ENCODE measurements around the gene TMEM150B. TPM values are rescaled to one million over a fixed set of nuclear protein-coding genes. Genes with fewer than 3 reads are reported as not detected.
A peak's percentile ranks its signal among the peaks of the same experiment; 100 is the strongest.

TMEM150B gene
- total and polyA plus RNA-seq, 2 of the 13 experiments (the other 11 are each of a cell fraction or from before 2014, with no cell fraction given): 1.3 to 1.8 TPM

GRCh38 chr19:55353803-55354697, 28.9 kb upstream of the TMEM150B start (continued):
- TF ChIP-seq ZKSCAN5 (CRISPR knock-in tag; IDR thresholded peaks at IDR 0.05): no peak
- no peak for TF ChIP-seq CBX1 (IDR thresholded peaks at IDR 0.05; ENCODE audit: low read depth)
- no peak for TF ChIP-seq ZNF512 (CRISPR knock-in tag; IDR thresholded peaks at IDR 0.05)
- TF ChIP-seq TFAP4 (IDR thresholded peaks at IDR 0.05; ENCODE audit: borderline replicate concordance, low read depth): 0 out of 2 replicates have a peak, but pooled peaks have one; percentile 21
- TF ChIP-seq SRY (CRISPR knock-in tag; IDR thresholded peaks at IDR 0.05): no peak
- no peak for TF ChIP-seq ZNF549 (CRISPR knock-in tag; IDR thresholded peaks at IDR 0.05)
- no peak for TF ChIP-seq REST (IDR thresholded peaks at IDR 0.05; ENCODE audit: borderline replicate concordance in 1 of 2, low read depth in 1 of 2, low read length in 2 of 2)
- no peak for TF ChIP-seq ZNF430 (CRISPR knock-in tag; IDR thresholded peaks at IDR 0.05)
- TF ChIP-seq GABPB1 (CRISPR knock-in tag; IDR thresholded peaks at IDR 0.05): peak; percentile 53; the same call in 1 of the 2 replicates
- no peak for TF ChIP-seq ZFAT (CRISPR knock-in tag; conservative IDR thresholded peaks at IDR 0.05)
- TF ChIP-seq ZNF441 (CRISPR knock-in tag; IDR thresholded peaks at IDR 0.05; ENCODE audit: borderline replicate concordance): 0 out of 2 replicates have a peak, but pooled peaks have one; percentile 21
- no peak for TF ChIP-seq ZNF576 (CRISPR knock-in tag; IDR thresholded peaks at IDR 0.05)
- 0 out of 2 replicates have a peak, but pooled peaks have one; percentile 32 for TF ChIP-seq MTF2 (CRISPR knock-in tag; IDR thresholded peaks at IDR 0.05; ENCODE audit: borderline replicate concordance)
- no peak for TF ChIP-seq ATF4 (CRISPR knock-in tag; IDR thresholded peaks at IDR 0.05)

All from HepG2 (cell line).